Left ventricle myocardium inferior (tissue), 1 donor: Measurements from ENCODE around the gene HS3ST4. TPM values are rescaled to one million over a fixed set of nuclear protein-coding genes. Genes with fewer than 3 reads are reported as not detected.

Source experiments
- DNase-seq: peaks from one replicate; pipeline ENCODE4 v3.0.0-alpha.2; 2020
- H3K27ac ChIP-seq: fragments of 200-600 bp; replicated peaks from 2 replicates; pipeline ENCODE4 v1.8.0; 2021
- H3K27me3 ChIP-seq: fragments of 200-600 bp; 2 replicates; pipeline ENCODE4 v1.8.0; 2021; ENCODE audit warnings: low read depth
- H3K36me3 ChIP-seq: fragments of 200-600 bp; 2 replicates; pipeline ENCODE4 v1.8.0; 2021
- H3K4me1 ChIP-seq: fragments of 200-600 bp; 2 replicates; pipeline ENCODE4 v1.8.0; 2021
- H3K4me3 ChIP-seq: fragments of 200-600 bp; 2 replicates; pipeline ENCODE4 v1.8.0; 2021; ENCODE audit warnings: mild to moderate bottlenecking, moderate library complexity
- H3K9me3 ChIP-seq: fragments of 200-600 bp; replicated peaks from 2 replicates; pipeline ENCODE4 v1.8.0; 2021
- CTCF ChIP-seq: fragments of 200-600 bp; IDR thresholded peaks from 2 replicates; pipeline ENCODE4 v1.8.0; 2021; ENCODE audit warnings: antibody characterized with exemption, mild to moderate bottlenecking, borderline replicate concordance
- intact Hi-C: fragments of 100-400 bp; cut with micrococcal nuclease; formaldehyde crosslinking; loops from one replicate; pipeline ENCODE4 v1.11.0; 2022
- total RNA-seq: library from RNA; stranded (reverse); fragmentation: NEBNext Ultra II Directional; extraction: Animal tissue kit (Norgen Biotek cat#: 25700); gene quantifications from one replicate; pipeline ENCODE4 v1.2.1, GENCODE V29; 2021
- donor health status: DM: no; HTN: yes; CAD: no; lungs with severe emphysema.

HS3ST4 gene
- total RNA-seq, 1 donor from 2014 or later = not detected

DNA sequence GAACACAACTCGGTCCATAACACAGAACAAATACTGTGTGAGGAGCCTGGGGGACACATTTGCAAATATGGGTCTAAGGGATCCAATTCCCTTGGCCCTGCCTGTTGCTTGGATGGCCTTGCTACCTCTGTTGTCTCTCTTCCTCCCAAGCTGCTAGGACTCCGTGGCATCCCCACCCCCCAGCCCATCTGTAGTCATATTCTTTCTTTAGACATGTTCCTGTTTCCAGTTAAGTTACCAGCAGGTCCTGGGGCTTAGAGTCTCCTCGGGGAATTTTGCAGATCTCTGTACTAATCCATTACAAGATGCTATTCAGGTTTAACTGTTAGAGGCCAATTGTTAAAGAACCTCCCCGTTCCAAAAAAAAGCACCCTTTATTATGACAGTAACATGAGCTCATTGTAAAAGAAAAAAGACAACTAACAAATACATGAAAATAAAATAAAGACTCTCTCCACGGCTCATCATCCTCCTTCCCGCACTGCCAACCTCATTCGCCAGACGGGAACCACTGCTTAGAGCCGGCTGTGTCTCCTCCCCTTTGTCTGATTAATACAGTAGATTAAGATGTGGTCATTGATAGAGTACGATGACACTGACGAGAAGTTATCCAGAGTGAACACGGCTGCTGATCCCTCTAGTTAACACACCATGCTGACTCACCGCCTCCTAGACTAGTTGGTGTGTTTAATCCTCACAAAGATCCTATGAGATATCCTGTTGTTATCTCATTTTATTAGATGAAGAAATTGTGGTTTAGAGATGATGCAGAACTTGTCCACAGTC lies 22.2 kb downstream of the HS3ST4 start:
- DNase-seq = no peak
- H3K4me3 ChIP-seq = no peak overlapping the region
- H3K27ac ChIP-seq = no peak overlapping the region
- no peaks in the 10 kb centered on the region for H3K4me1 ChIP-seq
- intact Hi-C loops = no loop called here
- H3K9me3 ChIP-seq = no peaks in the 10 kb centered on the region
- no peaks in the 10 kb centered on the region for H3K36me3 ChIP-seq
- H3K27me3 ChIP-seq = peaks cover 54% of the 10 kb centered on the region
- TF ChIP-seq CTCF = no peak

- Histone ChIP-seq H3K4me1 (no peaks in the 10 kb centered on the region), H3K4me3 (no peak overlapping the region), H3K36me3 (no peaks in the 10 kb centered on the region), H3K27ac (no peak overlapping the region), H3K9me3 (no peaks in the 10 kb centered on the region), H3K27me3 (peaks cover 60% of the 10 kb centered on the region)
- intact Hi-C loops = no loop called here
- no peak for DNase-seq
- TF ChIP-seq CTCF = no peak
These were observed 24.4 kb downstream of the HS3ST4 start for GRCh38 chr16:25716186-25716585.

DNA sequence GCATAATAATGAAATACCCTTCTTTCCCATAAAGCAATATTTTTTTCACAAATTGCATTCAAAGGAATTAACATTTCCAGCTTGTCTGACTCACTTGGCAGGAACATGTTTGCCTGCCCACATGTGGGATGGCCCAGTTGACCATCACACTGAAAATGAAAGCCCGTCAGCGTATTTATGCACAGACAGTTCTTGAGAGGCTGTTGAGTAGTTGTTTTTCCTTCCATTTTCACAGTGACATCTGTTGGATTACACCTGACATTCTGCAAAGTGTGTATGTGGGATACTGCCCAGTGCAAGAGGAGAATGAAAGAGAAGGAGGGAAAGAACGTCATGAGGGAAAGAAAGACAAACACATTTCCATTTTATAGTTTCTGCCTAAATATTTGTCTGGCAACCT lies 29.7 kb downstream of the HS3ST4 start:
- Histone ChIP-seq H3K4me1 (no peaks in the 10 kb centered on the region), H3K36me3 (no peaks in the 10 kb centered on the region), H3K27ac (no peak overlapping the region), H3K27me3 (peaks cover 21% of the 10 kb centered on the region), H3K9me3 (no peaks in the 10 kb centered on the region), H3K4me3 (no peak overlapping the region)
- no peak for DNase-seq
- TF ChIP-seq CTCF = no peak
- intact Hi-C loops = loop anchor here (10.0 kb wide), 1 partner anchor 63 kb away; no protein-coding TSS in a partner anchor

DNA sequence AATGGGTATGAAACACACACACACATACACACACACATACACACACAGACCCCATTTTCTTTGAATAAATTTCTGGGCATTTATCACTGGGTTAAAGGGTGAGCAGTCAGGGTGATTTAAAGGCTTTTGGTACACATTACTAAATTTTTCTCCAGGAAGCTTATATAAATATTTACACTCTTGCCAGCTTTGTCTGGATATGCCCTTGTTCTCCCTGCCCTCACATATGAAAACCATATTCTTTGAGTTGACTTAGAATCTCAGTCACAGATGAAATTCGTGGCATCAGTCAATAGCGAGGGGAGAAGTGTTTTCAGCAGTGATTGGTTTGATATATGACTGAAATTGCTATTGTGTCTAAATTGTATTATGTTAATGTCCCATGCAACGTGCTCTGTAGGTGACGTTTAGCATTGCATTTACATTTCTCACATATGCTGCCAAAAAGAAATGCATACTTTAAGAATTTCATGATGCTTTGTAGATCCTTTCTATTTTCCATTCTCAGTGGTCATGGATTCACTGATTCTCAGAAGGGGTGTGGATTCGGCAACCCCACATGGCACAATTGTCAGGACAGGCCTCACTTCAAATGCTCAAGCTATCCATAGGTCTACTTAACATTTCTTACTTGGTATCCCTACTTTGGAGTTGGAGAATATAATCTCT lies 34.8 kb downstream of the HS3ST4 start:
- no peaks in the 10 kb centered on the region for H3K36me3 ChIP-seq
- DNase-seq = no peak
- H3K27me3 ChIP-seq = no peaks in the 10 kb centered on the region
- no peaks in the 10 kb centered on the region for H3K9me3 ChIP-seq
- no peak for TF ChIP-seq CTCF
- intact Hi-C loops = loop anchor here (10.0 kb wide), 1 partner anchor 58 kb away; no protein-coding TSS in a partner anchor
- H3K4me3 ChIP-seq = no peak overlapping the region
- H3K4me1 ChIP-seq = no peaks in the 10 kb centered on the region
- H3K27ac ChIP-seq = no peak overlapping the region

GRCh38 chr16:25729188-25729915 lies 37.6 kb downstream of the HS3ST4 start:
- no peaks in the 10 kb centered on the region for H3K36me3 ChIP-seq
- peaks cover 13% of the 10 kb centered on the region for H3K27me3 ChIP-seq
- no peak for DNase-seq
- H3K27ac ChIP-seq = no peak overlapping the region
- no peak overlapping the region for H3K4me3 ChIP-seq
- no peak for TF ChIP-seq CTCF
- intact Hi-C loops = loop anchor here (10.0 kb wide), 1 partner anchor 55 kb away; no protein-coding TSS in a partner anchor
- H3K9me3 ChIP-seq = no peaks in the 10 kb centered on the region
- H3K4me1 ChIP-seq = no peaks in the 10 kb centered on the region
